ENCODE results near the gene BCL6. TPM values are rescaled to one million over a fixed set of nuclear protein-coding genes. Genes with fewer than 3 reads are reported as not detected.

The BCL6 gene
- total and polyA plus RNA-seq, 9 of the 15 experiments (the other 6 are each of a cell fraction or from before 2014, with no cell fraction given): 0.08 to 3.5 (median 1.6) TPM

DNA sequence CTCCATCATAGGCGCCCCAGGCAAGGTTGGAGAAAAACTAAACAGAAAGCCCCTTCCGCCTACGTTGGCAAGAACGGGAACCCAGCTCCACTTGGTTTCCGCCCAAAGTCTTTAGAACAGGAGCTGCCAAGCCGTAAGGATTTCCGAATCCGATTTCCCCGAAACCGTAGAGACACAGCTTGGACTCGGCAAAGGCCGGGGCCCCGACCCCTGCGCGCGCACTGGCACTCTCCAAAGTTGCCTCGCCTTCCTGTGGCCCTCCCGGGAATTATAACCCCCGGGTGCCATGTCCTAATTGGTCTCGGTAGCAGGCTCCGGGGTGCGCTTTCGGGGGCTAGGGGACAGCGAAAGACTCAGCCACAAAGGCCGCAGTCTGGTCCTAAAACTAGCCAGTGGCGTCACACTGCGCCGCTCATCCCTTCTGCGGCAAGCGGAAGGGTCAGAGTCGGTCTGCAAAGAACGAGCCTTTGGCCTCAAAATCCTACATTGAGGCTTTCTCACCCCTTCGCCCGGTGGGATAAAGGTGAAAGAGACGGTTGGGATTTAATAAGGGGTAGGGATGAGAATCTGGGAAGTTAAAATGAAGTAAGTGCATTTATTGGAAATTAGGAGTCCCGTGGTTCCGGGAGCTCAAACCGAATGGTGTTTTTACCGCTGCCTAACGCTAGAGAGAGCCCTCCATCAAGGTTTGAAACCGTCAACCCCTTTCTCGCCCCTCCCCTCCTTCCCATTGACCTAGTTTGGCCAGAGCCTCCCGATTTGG is 6.8 kb downstream of the BCL6 start (continued):
- TF ChIP-seq, protein P1, sequence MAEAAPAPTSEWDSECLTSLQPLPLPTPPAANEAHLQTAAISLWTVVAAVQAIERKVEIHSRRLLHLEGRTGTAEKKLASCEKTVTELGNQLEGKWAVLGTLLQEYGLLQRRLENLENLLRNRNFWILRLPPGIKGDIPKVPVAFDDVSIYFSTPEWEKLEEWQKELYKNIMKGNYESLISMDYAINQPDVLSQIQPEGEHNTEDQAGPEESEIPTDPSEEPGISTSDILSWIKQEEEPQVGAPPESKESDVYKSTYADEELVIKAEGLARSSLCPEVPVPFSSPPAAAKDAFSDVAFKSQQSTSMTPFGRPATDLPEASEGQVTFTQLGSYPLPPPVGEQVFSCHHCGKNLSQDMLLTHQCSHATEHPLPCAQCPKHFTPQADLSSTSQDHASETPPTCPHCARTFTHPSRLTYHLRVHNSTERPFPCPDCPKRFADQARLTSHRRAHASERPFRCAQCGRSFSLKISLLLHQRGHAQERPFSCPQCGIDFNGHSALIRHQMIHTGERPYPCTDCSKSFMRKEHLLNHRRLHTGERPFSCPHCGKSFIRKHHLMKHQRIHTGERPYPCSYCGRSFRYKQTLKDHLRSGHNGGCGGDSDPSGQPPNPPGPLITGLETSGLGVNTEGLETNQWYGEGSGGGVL (CRISPR knock-in tag; IDR thresholded peaks at IDR 0.05): no peak
- TF ChIP-seq, protein P2, sequence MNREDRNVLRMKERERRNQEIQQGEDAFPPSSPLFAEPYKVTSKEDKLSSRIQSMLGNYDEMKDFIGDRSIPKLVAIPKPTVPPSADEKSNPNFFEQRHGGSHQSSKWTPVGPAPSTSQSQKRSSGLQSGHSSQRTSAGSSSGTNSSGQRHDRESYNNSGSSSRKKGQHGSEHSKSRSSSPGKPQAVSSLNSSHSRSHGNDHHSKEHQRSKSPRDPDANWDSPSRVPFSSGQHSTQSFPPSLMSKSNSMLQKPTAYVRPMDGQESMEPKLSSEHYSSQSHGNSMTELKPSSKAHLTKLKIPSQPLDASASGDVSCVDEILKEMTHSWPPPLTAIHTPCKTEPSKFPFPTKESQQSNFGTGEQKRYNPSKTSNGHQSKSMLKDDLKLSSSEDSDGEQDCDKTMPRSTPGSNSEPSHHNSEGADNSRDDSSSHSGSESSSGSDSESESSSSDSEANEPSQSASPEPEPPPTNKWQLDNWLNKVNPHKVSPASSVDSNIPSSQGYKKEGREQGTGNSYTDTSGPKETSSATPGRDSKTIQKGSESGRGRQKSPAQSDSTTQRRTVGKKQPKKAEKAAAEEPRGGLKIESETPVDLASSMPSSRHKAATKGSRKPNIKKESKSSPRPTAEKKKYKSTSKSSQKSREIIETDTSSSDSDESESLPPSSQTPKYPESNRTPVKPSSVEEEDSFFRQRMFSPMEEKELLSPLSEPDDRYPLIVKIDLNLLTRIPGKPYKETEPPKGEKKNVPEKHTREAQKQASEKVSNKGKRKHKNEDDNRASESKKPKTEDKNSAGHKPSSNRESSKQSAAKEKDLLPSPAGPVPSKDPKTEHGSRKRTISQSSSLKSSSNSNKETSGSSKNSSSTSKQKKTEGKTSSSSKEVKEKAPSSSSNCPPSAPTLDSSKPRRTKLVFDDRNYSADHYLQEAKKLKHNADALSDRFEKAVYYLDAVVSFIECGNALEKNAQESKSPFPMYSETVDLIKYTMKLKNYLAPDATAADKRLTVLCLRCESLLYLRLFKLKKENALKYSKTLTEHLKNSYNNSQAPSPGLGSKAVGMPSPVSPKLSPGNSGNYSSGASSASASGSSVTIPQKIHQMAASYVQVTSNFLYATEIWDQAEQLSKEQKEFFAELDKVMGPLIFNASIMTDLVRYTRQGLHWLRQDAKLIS (CRISPR knock-in tag; IDR thresholded peaks at IDR 0.05): 0 out of 2 replicates have a peak, but pooled peaks have one; percentile 22
- TF ChIP-seq, protein P3, sequence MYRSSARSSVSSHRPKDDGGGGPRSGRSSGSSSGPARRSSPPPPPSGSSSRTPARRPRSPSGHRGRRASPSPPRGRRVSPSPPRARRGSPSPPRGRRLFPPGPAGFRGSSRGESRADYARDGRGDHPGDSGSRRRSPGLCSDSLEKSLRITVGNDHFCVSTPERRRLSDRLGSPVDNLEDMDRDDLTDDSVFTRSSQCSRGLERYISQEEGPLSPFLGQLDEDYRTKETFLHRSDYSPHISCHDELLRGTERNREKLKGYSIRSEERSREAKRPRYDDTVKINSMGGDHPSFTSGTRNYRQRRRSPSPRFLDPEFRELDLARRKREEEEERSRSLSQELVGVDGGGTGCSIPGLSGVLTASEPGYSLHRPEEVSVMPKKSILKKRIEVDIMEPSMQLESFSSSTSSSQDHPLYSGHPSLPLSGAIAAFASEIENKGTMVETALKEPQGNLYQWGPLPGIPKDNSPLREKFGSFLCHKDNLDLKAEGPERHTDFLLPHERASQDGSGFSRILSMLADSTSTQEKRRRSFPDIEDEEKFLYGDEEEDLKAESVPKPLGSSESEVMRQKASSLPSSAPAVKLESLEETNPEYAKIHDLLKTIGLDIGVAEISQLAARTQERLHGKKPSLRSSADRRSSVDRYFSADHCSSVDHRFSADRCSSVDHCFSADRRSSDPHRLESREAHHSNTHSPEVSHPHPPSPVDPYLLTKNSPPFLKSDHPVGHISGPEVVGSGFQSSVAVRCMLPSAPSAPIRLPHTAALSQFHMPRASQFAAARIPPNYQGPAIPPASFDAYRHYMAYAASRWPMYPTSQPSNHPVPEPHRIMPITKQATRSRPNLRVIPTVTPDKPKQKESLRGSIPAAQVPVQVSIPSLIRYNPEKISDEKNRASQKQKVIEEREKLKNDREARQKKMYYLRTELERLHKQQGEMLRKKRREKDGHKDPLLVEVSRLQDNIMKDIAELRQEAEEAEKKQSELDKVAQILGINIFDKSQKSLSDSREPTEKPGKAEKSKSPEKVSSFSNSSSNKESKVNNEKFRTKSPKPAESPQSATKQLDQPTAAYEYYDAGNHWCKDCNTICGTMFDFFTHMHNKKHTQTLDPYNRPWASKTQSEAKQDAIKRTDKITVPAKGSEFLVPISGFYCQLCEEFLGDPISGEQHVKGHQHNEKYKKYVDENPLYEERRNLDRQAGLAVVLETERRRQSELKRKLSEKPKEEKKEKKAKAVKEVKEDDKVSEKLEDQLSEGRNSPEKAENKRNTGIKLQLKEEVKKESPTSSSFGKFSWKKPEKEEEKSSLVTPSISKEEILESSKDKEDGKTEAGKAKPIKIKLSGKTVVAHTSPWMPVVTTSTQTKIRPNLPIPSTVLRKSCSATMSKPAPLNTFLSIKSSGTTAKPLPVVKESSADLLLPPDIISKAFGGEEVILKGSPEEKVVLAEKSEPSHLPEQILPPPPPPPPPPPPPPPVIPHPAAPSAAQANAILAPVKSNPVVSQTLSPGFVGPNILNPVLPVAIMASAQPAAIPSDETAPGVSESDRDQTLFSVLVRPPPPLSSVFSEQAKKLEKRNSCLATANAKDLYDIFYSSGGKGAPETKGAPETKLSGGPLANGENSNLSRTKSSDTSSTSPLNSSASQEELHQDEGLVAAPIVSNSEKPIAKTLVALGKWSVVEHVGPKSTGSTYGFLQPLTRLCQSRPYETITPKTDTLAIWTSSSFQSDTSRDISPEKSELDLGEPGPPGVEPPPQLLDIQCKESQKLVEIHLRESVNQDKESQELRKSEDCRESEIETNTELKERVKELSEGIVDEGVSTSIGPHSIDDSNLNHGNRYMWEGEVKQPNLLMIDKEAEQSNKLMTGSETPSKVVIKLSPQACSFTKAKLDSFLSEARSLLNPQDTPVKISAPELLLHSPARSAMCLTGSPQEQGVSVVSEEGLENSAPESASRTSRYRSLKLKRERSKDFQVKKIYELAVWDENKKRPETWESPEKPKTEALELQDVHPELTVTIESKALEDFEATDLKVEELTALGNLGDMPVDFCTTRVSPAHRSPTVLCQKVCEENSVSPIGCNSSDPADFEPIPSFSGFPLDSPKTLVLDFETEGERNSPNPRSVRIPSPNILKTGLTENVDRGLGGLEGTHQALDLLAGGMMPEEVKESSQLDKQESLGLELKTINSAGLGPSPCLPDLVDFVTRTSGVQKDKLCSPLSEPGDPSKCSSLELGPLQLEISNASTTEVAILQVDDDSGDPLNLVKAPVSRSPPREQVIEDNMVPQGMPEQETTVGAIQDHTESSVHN (IDR thresholded peaks at IDR 0.05; ENCODE audit: borderline replicate concordance in 1 of 2, low read depth in 1 of 2): no peak
- TF ChIP-seq TBL1XR1 (IDR thresholded peaks at IDR 0.05; ENCODE audit: low read length in 2 of 2) (no peak), KLF16 (IDR thresholded peaks at IDR 0.05) (0 out of 2 replicates have a peak, but pooled peaks have one; percentile 9), GATAD2B (IDR thresholded peaks at IDR 0.05; ENCODE audit: borderline replicate concordance) (no peak), HNRNPLL (IDR thresholded peaks at IDR 0.05; ENCODE audit: low read depth, low read length, poor library complexity, severe bottlenecking) (peak; percentile 22)
- TF ChIP-seq, protein P4, sequence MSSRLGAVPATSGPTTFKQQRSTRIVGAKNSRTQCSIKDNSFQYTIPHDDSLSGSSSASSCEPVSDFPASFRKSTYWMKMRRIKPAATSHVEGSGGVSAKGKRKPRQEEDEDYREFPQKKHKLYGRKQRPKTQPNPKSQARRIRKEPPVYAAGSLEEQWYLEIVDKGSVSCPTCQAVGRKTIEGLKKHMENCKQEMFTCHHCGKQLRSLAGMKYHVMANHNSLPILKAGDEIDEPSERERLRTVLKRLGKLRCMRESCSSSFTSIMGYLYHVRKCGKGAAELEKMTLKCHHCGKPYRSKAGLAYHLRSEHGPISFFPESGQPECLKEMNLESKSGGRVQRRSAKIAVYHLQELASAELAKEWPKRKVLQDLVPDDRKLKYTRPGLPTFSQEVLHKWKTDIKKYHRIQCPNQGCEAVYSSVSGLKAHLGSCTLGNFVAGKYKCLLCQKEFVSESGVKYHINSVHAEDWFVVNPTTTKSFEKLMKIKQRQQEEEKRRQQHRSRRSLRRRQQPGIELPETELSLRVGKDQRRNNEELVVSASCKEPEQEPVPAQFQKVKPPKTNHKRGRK (tag; IDR thresholded peaks at IDR 0.05): peak; percentile 89
